ENCODE results near the gene CDH23.

Gene CDH23

GRCh38 chr10:71584461-71584860, 187.7 kb downstream of the CDH23 start:
- Histone ChIP-seq H3K9ac (ENCODE audit: low read length) (no peak overlapping the region), H4K91ac (ENCODE audit: low read depth, low read length) (no peak overlapping the region), H2AFZ (ENCODE audit: insufficient read depth, low read length, poor library complexity) (no peak overlapping the region), H2BK5ac (ENCODE audit: low read depth, low read length, poor library complexity) (no peak overlapping the region), H3K79me2 (ENCODE audit: control insufficient read depth, insufficient read depth, low read length, poor library complexity) (no peaks in the 10 kb centered on the region), H3K36me3 (ENCODE audit: control insufficient read depth in 1 of 2, insufficient read depth in 2 of 2, low read length in 2 of 2) (no peaks in the 10 kb centered on the region), H3K4me2 (ENCODE audit: low read length) (no peak overlapping the region), H2BK12ac (ENCODE audit: low read length) (no peak overlapping the region), H2AK5ac (ENCODE audit: low read length) (no peak overlapping the region), H3K27me3 (ENCODE audit: insufficient read depth, low read length) (no peaks in the 10 kb centered on the region), H3K27ac (ENCODE audit: low read depth, low read length) (no peak overlapping the region), H4K12ac (ENCODE audit: low read depth, low read length) (no peak overlapping the region), H3K18ac (ENCODE audit: low read length) (no peak overlapping the region), H4K8ac (ENCODE audit: low read depth, low read length) (no peak overlapping the region), H3K79me1 (ENCODE audit: low read length) (no peaks in the 10 kb centered on the region), H3K4ac (ENCODE audit: low read depth, low read length) (no peak overlapping the region), H3K9me3 (ENCODE audit: insufficient read depth, low read depth, low read length) (no peaks in the 10 kb centered on the region), H2BK120ac (ENCODE audit: insufficient read depth, low read length, poor library complexity) (no peak overlapping the region), H3K23ac (ENCODE audit: low read length) (no peak overlapping the region), H3K4me1 (ENCODE audit: control insufficient read depth in 1 of 2, insufficient read depth in 2 of 2, low read length in 2 of 2) (no peaks in the 10 kb centered on the region), H3K14ac (ENCODE audit: low read length) (no peak overlapping the region), H3K4me3 (ENCODE audit: low read depth, low read length) (no peak overlapping the region)
- WGBS (ENCODE audit: extremely low coverage, insufficient coverage, insufficient read length), result no CpG with 5 or more reads among the region's 5 CpGs
- no peak for DNase-seq

GRCh38 chr10:71584902-71585563, 188.3 kb downstream of the CDH23 start:
- Histone ChIP-seq H3K4me1 (ENCODE audit: control insufficient read depth in 1 of 2, insufficient read depth in 2 of 2, low read length in 2 of 2) (no peaks in the 10 kb centered on the region), H3K79me2 (ENCODE audit: control insufficient read depth, insufficient read depth, low read length, poor library complexity) (no peaks in the 10 kb centered on the region), H2AFZ (ENCODE audit: insufficient read depth, low read length, poor library complexity) (no peak overlapping the region), H3K36me3 (ENCODE audit: control insufficient read depth in 1 of 2, insufficient read depth in 2 of 2, low read length in 2 of 2) (no peaks in the 10 kb centered on the region), H3K4me2 (ENCODE audit: low read length) (no peak overlapping the region), H4K91ac (ENCODE audit: low read depth, low read length) (no peak overlapping the region), H3K4ac (ENCODE audit: low read depth, low read length) (no peak overlapping the region), H3K18ac (ENCODE audit: low read length) (no peak overlapping the region), H4K12ac (ENCODE audit: low read depth, low read length) (no peak overlapping the region), H3K9ac (ENCODE audit: low read length) (no peak overlapping the region), H2AK5ac (ENCODE audit: low read length) (no peak overlapping the region), H2BK12ac (ENCODE audit: low read length) (no peak overlapping the region), H3K27me3 (ENCODE audit: insufficient read depth, low read length) (no peaks in the 10 kb centered on the region), H3K14ac (ENCODE audit: low read length) (no peak overlapping the region), H3K27ac (ENCODE audit: low read depth, low read length) (no peak overlapping the region), H4K8ac (ENCODE audit: low read depth, low read length) (no peak overlapping the region), H3K9me3 (ENCODE audit: insufficient read depth, low read depth, low read length) (peaks cover 2% of the 10 kb centered on the region), H2BK120ac (ENCODE audit: insufficient read depth, low read length, poor library complexity) (no peak overlapping the region), H2BK5ac (ENCODE audit: low read depth, low read length, poor library complexity) (no peak overlapping the region), H3K23ac (ENCODE audit: low read length) (no peak overlapping the region), H3K4me3 (ENCODE audit: low read depth, low read length) (no peak overlapping the region), H3K79me1 (ENCODE audit: low read length) (no peaks in the 10 kb centered on the region)
- DNase-seq, result no peak
- no CpG with 5 or more reads among the region's 10 CpGs for WGBS (ENCODE audit: extremely low coverage, insufficient coverage, insufficient read length)

- H3K9ac ChIP-seq (ENCODE audit: low read length), result no peak overlapping the region
- no peak overlapping the region for H3K27ac ChIP-seq (ENCODE audit: low read depth, low read length)
- H3K4ac ChIP-seq (ENCODE audit: low read depth, low read length), result no peak overlapping the region
- no peak overlapping the region for H2BK12ac ChIP-seq (ENCODE audit: low read length)
- no peaks in the 10 kb centered on the region for H3K79me1 ChIP-seq (ENCODE audit: low read length)
- no peak overlapping the region for H3K18ac ChIP-seq (ENCODE audit: low read length)
- no peak overlapping the region for H2BK120ac ChIP-seq (ENCODE audit: insufficient read depth, low read length, poor library complexity)
- H3K14ac ChIP-seq (ENCODE audit: low read length), result no peak overlapping the region
- no peak overlapping the region for H2AK5ac ChIP-seq (ENCODE audit: low read length)
- H3K4me1 ChIP-seq (ENCODE audit: control insufficient read depth in 1 of 2, insufficient read depth in 2 of 2, low read length in 2 of 2), result no peaks in the 10 kb centered on the region
- H4K8ac ChIP-seq (ENCODE audit: low read depth, low read length), result no peak overlapping the region
- H3K4me2 ChIP-seq (ENCODE audit: low read length), result no peak overlapping the region
- H2BK5ac ChIP-seq (ENCODE audit: low read depth, low read length, poor library complexity), result no peak overlapping the region
- H4K12ac ChIP-seq (ENCODE audit: low read depth, low read length), result no peak overlapping the region
- H2AFZ ChIP-seq (ENCODE audit: insufficient read depth, low read length, poor library complexity), result no peak overlapping the region
- H3K4me3 ChIP-seq (ENCODE audit: low read depth, low read length), result no peak overlapping the region
- no peaks in the 10 kb centered on the region for H3K79me2 ChIP-seq (ENCODE audit: control insufficient read depth, insufficient read depth, low read length, poor library complexity)
- no CpG with 5 or more reads among the region's 10 CpGs for WGBS (ENCODE audit: extremely low coverage, insufficient coverage, insufficient read length)
- H3K23ac ChIP-seq (ENCODE audit: low read length), result no peak overlapping the region
- no peak for DNase-seq
- H3K27me3 ChIP-seq (ENCODE audit: insufficient read depth, low read length), result no peaks in the 10 kb centered on the region
- H3K9me3 ChIP-seq (ENCODE audit: insufficient read depth, low read depth, low read length), result peaks cover 2% of the 10 kb centered on the region
- H4K91ac ChIP-seq (ENCODE audit: low read depth, low read length), result no peak overlapping the region
- no peaks in the 10 kb centered on the region for H3K36me3 ChIP-seq (ENCODE audit: control insufficient read depth in 1 of 2, insufficient read depth in 2 of 2, low read length in 2 of 2)
These were observed 189.0 kb downstream of the CDH23 start for GRCh38 chr10:71585564-71586290.

- no peak overlapping the region for H3K9ac ChIP-seq (ENCODE audit: low read length)
These were observed 191.3 kb downstream of the CDH23 start for GRCh38 chr10:71587941-71588573.

More at GRCh38 chr10:71587941-71588573, 191.3 kb downstream of the CDH23 start:
- H4K8ac ChIP-seq (ENCODE audit: low read depth, low read length), result no peak overlapping the region
- H2BK5ac ChIP-seq (ENCODE audit: low read depth, low read length, poor library complexity), result no peak overlapping the region
- H3K14ac ChIP-seq (ENCODE audit: low read length), result no peak overlapping the region
- H4K91ac ChIP-seq (ENCODE audit: low read depth, low read length), result no peak overlapping the region
- no peak overlapping the region for H2AK5ac ChIP-seq (ENCODE audit: low read length)
- H3K9me3 ChIP-seq (ENCODE audit: insufficient read depth, low read depth, low read length), result peaks cover 4% of the 10 kb centered on the region
- H3K79me1 ChIP-seq (ENCODE audit: low read length), result no peaks in the 10 kb centered on the region
- no peaks in the 10 kb centered on the region for H3K27me3 ChIP-seq (ENCODE audit: insufficient read depth, low read length)
- H3K4me1 ChIP-seq (ENCODE audit: control insufficient read depth in 1 of 2, insufficient read depth in 2 of 2, low read length in 2 of 2), result no peaks in the 10 kb centered on the region
- no peak overlapping the region for H3K27ac ChIP-seq (ENCODE audit: low read depth, low read length)
- no peak overlapping the region for H2BK120ac ChIP-seq (ENCODE audit: insufficient read depth, low read length, poor library complexity)
- no peaks in the 10 kb centered on the region for H3K79me2 ChIP-seq (ENCODE audit: control insufficient read depth, insufficient read depth, low read length, poor library complexity)
- no peak overlapping the region for H3K4ac ChIP-seq (ENCODE audit: low read depth, low read length)
- no peak overlapping the region for H2AFZ ChIP-seq (ENCODE audit: insufficient read depth, low read length, poor library complexity)
- no peaks in the 10 kb centered on the region for H3K36me3 ChIP-seq (ENCODE audit: control insufficient read depth in 1 of 2, insufficient read depth in 2 of 2, low read length in 2 of 2)
- DNase-seq, result no peak
- H3K18ac ChIP-seq (ENCODE audit: low read length), result no peak overlapping the region
- H3K4me3 ChIP-seq (ENCODE audit: low read depth, low read length), result no peak overlapping the region
- no CpG with 5 or more reads among the region's 8 CpGs for WGBS (ENCODE audit: extremely low coverage, insufficient coverage, insufficient read length)
- H3K23ac ChIP-seq (ENCODE audit: low read length), result no peak overlapping the region
- H2BK12ac ChIP-seq (ENCODE audit: low read length), result no peak overlapping the region
- no peak overlapping the region for H4K12ac ChIP-seq (ENCODE audit: low read depth, low read length)
- no peak overlapping the region for H3K4me2 ChIP-seq (ENCODE audit: low read length)
